ENCODE measurements around the gene FBXO27. TPM values are rescaled to one million over a fixed set of nuclear protein-coding genes. Genes with fewer than 3 reads are reported as not detected.
A peak's percentile ranks its signal among the peaks of the same experiment; 100 is the strongest.

The FBXO27 gene
- total and polyA plus RNA-seq, 2 of the 8 experiments (the other 6 are each of a cell fraction or from before 2014, with no cell fraction given), result 10.9 to 25.5 TPM

- FAIRE-seq (no peak), DNase-seq (ENCODE audit: low read depth in 1 of 2, low spot score in 2 of 2) (no peak)
- Histone ChIP-seq H3K4ac (replicated peaks; ENCODE audit: insufficient read length, low read depth, low read length) (no peak overlapping the region), H3K9ac (replicated peaks in 1 of 4; ENCODE audit: extremely low read depth in 1 of 4, low read depth in 3 of 4, low read length in 3 of 4) (no peak overlapping the region), H3K9me3 (ENCODE audit: insufficient read depth in 2 of 2, low read depth in 1 of 2, low read length in 1 of 2) (no peaks in the 10 kb centered on the region), H3K23me2 (ENCODE audit: low read depth, low read length) (no peaks in the 10 kb centered on the region; the same call in 1 of the 2 replicates), H3K4me1 (replicated peaks in 1 of 4; ENCODE audit: control insufficient read depth in 3 of 4, insufficient read depth in 4 of 4, low read length in 3 of 4) (no peaks in the 10 kb centered on the region), H4K91ac (replicated peaks; ENCODE audit: insufficient read length, low read length) (no peak overlapping the region), H2BK5ac (ENCODE audit: low read depth, low read length) (no peak overlapping the region), H3K79me2 (ENCODE audit: control insufficient read depth in 1 of 2, insufficient read depth in 2 of 2, low read length in 2 of 2) (no peaks in the 10 kb centered on the region), H3K4me2 (ENCODE audit: insufficient read depth in 1 of 2, low read depth in 2 of 2, low read length in 2 of 2) (no peak overlapping the region), H3K27me3 (replicated peaks in 1 of 4; ENCODE audit: control insufficient read depth in 3 of 4, extremely low read depth in 1 of 4, insufficient read depth in 3 of 4, low read length in 3 of 4) (no peaks in the 10 kb centered on the region), H2BK15ac (ENCODE audit: low read length) (no peak overlapping the region), H3K56ac (replicated peaks; ENCODE audit: insufficient read length, low read depth, low read length) (peak overlapping the region; percentile 1), H3K36me3 (ENCODE audit: control insufficient read depth in 2 of 4, insufficient read depth in 4 of 4, low read length in 3 of 4) (no peaks in the 10 kb centered on the region), H2BK120ac (replicated peaks; ENCODE audit: low read depth, low read length) (no peak overlapping the region), H4K8ac (ENCODE audit: extremely low read depth, insufficient read depth, low read length) (no peak overlapping the region), H3K14ac (ENCODE audit: insufficient read length) (no peak overlapping the region), H3K23ac (ENCODE audit: insufficient read length) (no peak overlapping the region), H2BK20ac (ENCODE audit: low read length) (no peak overlapping the region), H3K79me1 (ENCODE audit: low read depth, low read length) (no peaks in the 10 kb centered on the region), H2AFZ (ENCODE audit: low read length) (no peak overlapping the region), H4K20me1 (replicated peaks in 1 of 2; ENCODE audit: control insufficient read depth in 1 of 2, insufficient read depth in 2 of 2, low read length in 2 of 2) (no peaks in the 10 kb centered on the region), H2AK5ac (ENCODE audit: low read depth, low read length) (no peak overlapping the region), H2BK12ac (ENCODE audit: low read depth, low read length) (no peak overlapping the region), H4K5ac (ENCODE audit: insufficient read length, low read depth, low read length) (no peak overlapping the region), H3K4me3 (ENCODE audit: extremely low read depth in 1 of 4, insufficient read depth in 2 of 4, low read depth in 3 of 4, low read length in 4 of 4) (no peak overlapping the region), H3K27ac (ENCODE audit: low read depth, low read length) (no peak overlapping the region), H3K18ac (ENCODE audit: extremely low read depth, low read length) (no peak overlapping the region)
- ChIA-PET POLR2A (ENCODE audit: partially characterized antibody) (no interaction called here), CTCF (ENCODE audit: partially characterized antibody) (interaction anchor here (0.7 to 1.4 kb wide), 3 partner anchors 9 to 253 kb away, joined by 3 to 5 read pairs (median 3); no protein-coding TSS in a partner anchor)
- WGBS, 2 experiments (ENCODE audit: extremely low coverage in 1 of 2, insufficient coverage in 1 of 2, insufficient read length in 1 of 2, insufficient replicate concordance in 2 of 2, low coverage in 1 of 2, low lambda C conversion rate in 2 of 2, missing lambda C conversion rate in 1 of 2), result 91% methylated on average over 4 of the region's 4 CpGs; no CpG with 5 or more reads in 1 of the 2 experiments
- no peak for TF ChIP-seq GABPA (IDR thresholded peaks at IDR 0.05; ENCODE audit: borderline replicate concordance, insufficient read depth, low read length)
- TF ChIP-seq SP2 (IDR thresholded peaks at IDR 0.05; ENCODE audit: low read length), result no peak
- TF ChIP-seq JUND (IDR thresholded peaks at IDR 0.05; ENCODE audit: low read length), result no peak
- no peak for TF ChIP-seq MAX (IDR thresholded peaks at IDR 0.05)
- no peak for TF ChIP-seq ASH2L (IDR thresholded peaks at IDR 0.05; ENCODE audit: low read length)
- no peak for TF ChIP-seq USF2 (IDR thresholded peaks at IDR 0.05; ENCODE audit: low read length)
- TF ChIP-seq CTBP2 (IDR thresholded peaks at IDR 0.05; ENCODE audit: borderline replicate concordance, insufficient read depth, insufficient read length, low read length), result no peak
- TF ChIP-seq TEAD4 (IDR thresholded peaks at IDR 0.05; ENCODE audit: low read depth, low read length), result no peak
- TF ChIP-seq BACH1 (IDR thresholded peaks at IDR 0.05; ENCODE audit: low read length), result no peak
- TF ChIP-seq TCF12 (IDR thresholded peaks at IDR 0.05; ENCODE audit: low read depth, low read length), result no peak
- no peak for TF ChIP-seq JUN (IDR thresholded peaks at IDR 0.05; ENCODE audit: low read depth, low read length)
- TF ChIP-seq CBX5 (IDR thresholded peaks at IDR 0.05; ENCODE audit: low read depth, low read length), result no peak
- no peak for TF ChIP-seq SRF (IDR thresholded peaks at IDR 0.05; ENCODE audit: low read depth, low read length)
- TF ChIP-seq TAF1 (IDR thresholded peaks at IDR 0.05; ENCODE audit: low read depth, low read length), result no peak
- TF ChIP-seq KDM1A (IDR thresholded peaks at IDR 0.05; ENCODE audit: borderline replicate concordance, low read length), result no peak
These were observed 27.8 kb upstream of the FBXO27 start for GRCh38 chr19:39060171-39060570.

Data from H1 (cell line).